NCI-H1436 treated with DMSO at 0.1 percent for 48 hours (cell line): ENCODE data around the gene RBM4.
A peak's percentile ranks its signal among the peaks of the same experiment; 100 is the strongest.

ENCODE experiments used
- DNase-seq: peaks from one replicate; lab custom pipeline; 2025; lab: John Stamatoyannopoulos, UW

RBM4 gene

GRCh38 chr11:66652651-66653050, 14.1 kb downstream of the RBM4 start:
- DNase-seq = no peak

- DNase-seq = no peak
These were observed 14.6 kb downstream of the RBM4 start for GRCh38 chr11:66653123-66653522.

- DNase-seq = no peak
These were observed 21.3 kb downstream of the RBM4 start for GRCh38 chr11:66659763-66660162.

GRCh38 chr11:66663741-66664296, 25.3 kb downstream of the RBM4 start:
- DNase-seq = no peak

GRCh38 chr11:66665369-66665768, 26.9 kb downstream of the RBM4 start:
- DNase-seq = no peak

- DNase-seq = no peak
These were observed 32.3 kb downstream of the RBM4 start for GRCh38 chr11:66670816-66671215.

GRCh38 chr11:66674964-66675602, 36.6 kb downstream of the RBM4 start:
- DNase-seq = no peak

GRCh38 chr11:66676282-66676919, 37.9 kb downstream of the RBM4 start:
- no peak for DNase-seq

GRCh38 chr11:66676931-66677598, 38.6 kb downstream of the RBM4 start:
- DNase-seq = no peak

GRCh38 chr11:66677599-66678375, 39.3 kb downstream of the RBM4 start, which contains the start of gene RBM4B:
Gene RBM4B, minus strand, starts transcription at chr11:66677887. Its CDS starts 808 bp downstream, at chr11:66677079.
- peak; percentile 78 for DNase-seq

GRCh38 chr11:66680966-66681645, 42.6 kb downstream of the RBM4 start:
- no peak for DNase-seq

GRCh38 chr11:66683877-66684276, 45.4 kb downstream of the RBM4 start:
- no peak for DNase-seq

- no peak for DNase-seq
These were observed 46.1 kb downstream of the RBM4 start for GRCh38 chr11:66684635-66685034.

- DNase-seq = no peak
These were observed 47.0 kb downstream of the RBM4 start for GRCh38 chr11:66685276-66686099.

GRCh38 chr11:66686100-66686785, 47.7 kb downstream of the RBM4 start:
- no peak for DNase-seq

- no peak for DNase-seq
These were observed 48.6 kb downstream of the RBM4 start for GRCh38 chr11:66686801-66687750.

GRCh38 chr11:66687831-66688281, 49.4 kb downstream of the RBM4 start:
- no peak for DNase-seq
